IPS DF 6.9 (cell line): ENCODE measurements around the gene AP4E1.
"Not testable (repeated sequence)": the region's sequence is repeated elsewhere in the genome, so short reads cannot be mapped to it uniquely, and the experiment has no call there.

Experiments
- DNase-seq: peaks from one replicate; pipeline ENCODE4 v3.0.0-alpha.2; 2013; ENCODE audit warnings: low read depth, low spot score
- H3K27ac ChIP-seq: one replicate; pipeline ENCODE4 v1.5.1; 2013; ENCODE audit warnings: low read length, control low read depth
- H3K27me3 ChIP-seq: 2 replicates; pipeline ENCODE4 v1.6.1; 2013; ENCODE audit warnings: mild to moderate bottlenecking, low read length; ENCODE audit not compliant: control insufficient read depth, insufficient read depth
- H3K36me3 ChIP-seq: 2 replicates; pipeline ENCODE4 v1.6.1; 2013; ENCODE audit warnings: low read length; ENCODE audit not compliant: control insufficient read depth, insufficient read depth
- H3K4me1 ChIP-seq: 2 replicates; pipeline ENCODE4 v1.6.1; 2013; ENCODE audit warnings: low read length; ENCODE audit not compliant: control insufficient read depth, insufficient read depth
- H3K4me3 ChIP-seq: 2 replicates; pipeline ENCODE4 v1.5.1; 2013; ENCODE audit warnings: mild to moderate bottlenecking, low read length
- H3K9me3 ChIP-seq: 2 replicates; pipeline ENCODE4 v1.6.1; 2013; ENCODE audit warnings: low read length, inconsistent platforms; ENCODE audit not compliant: control insufficient read depth, insufficient read depth
- WGBS: extraction: QIAGEN DNeasy Blood & Tissue Kit; methylation state at CpG from one replicate; pipeline ENCODE4 v1.1.7; 2013; ENCODE audit warnings: mixed read lengths, missing lambda C conversion rate; ENCODE audit not compliant: insufficient read length, insufficient coverage; 5-methylcytosine and 5-hydroxymethylcytosine counted together

The AP4E1 gene

GRCh38 chr15:50943638-50944037 lies 35.2 kb downstream of the AP4E1 start:
- H3K36me3 ChIP-seq, result no peaks in the 10 kb centered on the region
- no peak overlapping the region for H3K4me3 ChIP-seq
- H3K27ac ChIP-seq, result no peak overlapping the region
- no peak for DNase-seq
- no peaks in the 10 kb centered on the region for H3K27me3 ChIP-seq
- H3K9me3 ChIP-seq, result no peaks in the 10 kb centered on the region
- no peaks in the 10 kb centered on the region for H3K4me1 ChIP-seq

DNA sequence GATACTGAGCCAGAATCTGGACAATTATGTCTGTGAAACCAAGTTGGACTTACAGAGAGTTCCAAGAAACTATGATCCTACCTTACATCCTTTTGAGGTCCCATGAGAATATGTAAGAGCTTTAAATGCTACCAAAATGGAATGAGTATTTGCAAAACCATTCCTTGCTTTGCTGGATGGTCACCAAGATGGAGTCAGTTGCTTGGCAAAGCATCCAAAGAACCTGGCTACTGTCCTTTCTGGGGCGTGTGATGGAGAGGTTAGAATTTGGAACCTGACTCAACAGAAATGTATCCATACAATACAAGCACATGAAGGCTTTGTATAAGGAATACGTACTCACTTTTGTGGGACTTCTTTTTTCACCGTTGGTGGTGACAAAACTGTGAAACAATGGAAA lies 36.2 kb downstream of the AP4E1 start:
- no peak overlapping the region for H3K27ac ChIP-seq
- no peaks in the 10 kb centered on the region for H3K36me3 ChIP-seq
- DNase-seq, result no peak
- no peaks in the 10 kb centered on the region for H3K27me3 ChIP-seq
- no peaks in the 10 kb centered on the region for H3K9me3 ChIP-seq
- no peaks in the 10 kb centered on the region for H3K4me1 ChIP-seq
- H3K4me3 ChIP-seq, result no peak overlapping the region
- no CpG with 5 or more reads among the region's 3 CpGs for WGBS

DNA sequence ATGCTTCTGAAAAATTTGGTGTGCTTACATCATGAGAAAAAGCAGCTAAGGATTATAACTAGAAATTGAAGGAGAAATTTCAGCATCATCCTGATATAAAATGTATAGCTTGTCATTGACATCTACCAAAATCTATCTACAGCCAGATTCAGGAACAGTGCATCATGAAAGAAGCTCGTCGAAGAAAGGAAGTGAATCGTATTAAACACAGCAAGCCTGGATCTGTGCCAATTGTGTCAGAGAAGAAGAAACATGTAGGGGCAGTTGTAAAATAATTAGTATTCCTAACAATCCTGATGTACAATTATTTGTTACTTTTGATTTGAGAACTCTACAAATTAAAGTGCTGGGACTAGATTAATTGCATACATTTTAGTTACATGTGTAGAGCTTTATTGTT lies 37.2 kb downstream of the AP4E1 start:
- no peaks in the 10 kb centered on the region for H3K9me3 ChIP-seq
- H3K4me1 ChIP-seq, result no peaks in the 10 kb centered on the region
- H3K27ac ChIP-seq, result no peak overlapping the region
- no peak for DNase-seq
- H3K4me3 ChIP-seq, result no peak overlapping the region
- H3K27me3 ChIP-seq, result no peaks in the 10 kb centered on the region
- WGBS, result no CpG with 5 or more reads among the region's 3 CpGs
- no peaks in the 10 kb centered on the region for H3K36me3 ChIP-seq

DNA sequence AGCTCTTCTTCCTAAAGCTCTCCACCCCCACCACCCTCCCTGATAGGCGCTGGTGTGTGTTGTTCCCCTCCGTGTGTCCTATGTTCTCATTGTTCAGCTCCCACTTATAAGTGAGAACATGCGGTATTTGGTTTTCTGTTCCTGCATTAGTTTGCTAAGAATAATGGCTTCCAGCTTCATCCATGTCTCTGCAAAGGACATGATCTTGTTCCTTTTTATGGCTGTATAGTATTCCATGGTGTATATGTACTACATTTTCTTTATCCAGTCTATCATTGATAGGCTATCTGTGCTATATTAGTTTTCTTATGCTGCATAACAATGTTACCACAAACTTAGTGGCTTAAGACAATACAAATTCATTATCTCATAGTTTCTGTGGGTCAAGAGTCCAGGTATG lies 42.3 kb downstream of the AP4E1 start:
- H3K4me1 ChIP-seq, H3K36me3 ChIP-seq, DNase-seq, H3K9me3 ChIP-seq, H3K27me3 ChIP-seq, H3K27ac ChIP-seq, H3K4me3 ChIP-seq: not testable (repeated sequence)
- no CpG with 5 or more reads among the region's 3 CpGs for WGBS

DNA sequence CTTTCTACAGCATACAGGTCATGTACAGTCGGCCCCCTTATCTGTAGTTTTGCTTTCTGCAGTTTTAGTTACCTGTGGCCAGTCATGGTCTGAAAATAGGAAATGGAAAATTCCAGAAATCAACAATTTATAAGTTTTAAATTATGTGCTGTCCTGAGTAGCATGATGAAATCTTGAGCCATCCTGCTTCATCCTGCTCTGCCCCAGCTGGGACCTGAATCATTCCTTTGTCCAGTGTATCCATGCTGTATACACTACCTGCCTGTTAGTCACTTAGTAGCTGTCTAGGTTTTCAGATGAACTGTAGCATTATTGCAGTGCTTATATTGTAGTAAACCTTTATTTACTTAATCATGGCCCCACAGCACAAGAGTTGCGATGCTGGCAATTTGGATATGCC lies 44.8 kb downstream of the AP4E1 start:
- H3K27me3 ChIP-seq, result no peaks in the 10 kb centered on the region
- H3K4me3 ChIP-seq, result no peak overlapping the region
- H3K9me3 ChIP-seq, result no peaks in the 10 kb centered on the region
- no CpG with 5 or more reads among the region's 2 CpGs for WGBS
- no peak for DNase-seq
- H3K36me3 ChIP-seq, result peaks cover 3% of the 10 kb centered on the region; the same call in 1 of the 2 replicates
- H3K27ac ChIP-seq, result no peak overlapping the region
- no peaks in the 10 kb centered on the region for H3K4me1 ChIP-seq

DNA sequence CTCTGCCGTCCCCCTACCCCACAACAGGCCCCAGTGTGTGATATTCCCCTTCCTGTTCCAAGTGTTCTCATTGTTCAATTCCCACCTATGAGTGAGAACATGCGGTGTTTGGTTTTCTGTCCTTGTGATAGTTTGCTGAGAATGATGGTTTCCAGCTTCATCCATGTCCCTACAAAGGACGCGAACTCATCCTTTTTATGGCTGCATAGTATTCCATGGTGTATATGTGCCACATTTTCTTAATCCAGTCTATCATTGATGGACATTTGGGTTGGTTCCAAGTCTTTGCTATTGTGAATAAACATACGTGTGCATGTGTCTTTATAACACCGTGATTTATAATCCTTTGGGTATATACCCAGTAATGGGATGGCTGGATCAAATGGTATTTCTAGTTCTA lies 46.4 kb downstream of the AP4E1 start:
- WGBS, result no CpG with 5 or more reads among the region's 6 CpGs
- H3K9me3 ChIP-seq, H3K4me3 ChIP-seq, DNase-seq, H3K27me3 ChIP-seq, H3K4me1 ChIP-seq, H3K27ac ChIP-seq, H3K36me3 ChIP-seq: not testable (repeated sequence)

DNA sequence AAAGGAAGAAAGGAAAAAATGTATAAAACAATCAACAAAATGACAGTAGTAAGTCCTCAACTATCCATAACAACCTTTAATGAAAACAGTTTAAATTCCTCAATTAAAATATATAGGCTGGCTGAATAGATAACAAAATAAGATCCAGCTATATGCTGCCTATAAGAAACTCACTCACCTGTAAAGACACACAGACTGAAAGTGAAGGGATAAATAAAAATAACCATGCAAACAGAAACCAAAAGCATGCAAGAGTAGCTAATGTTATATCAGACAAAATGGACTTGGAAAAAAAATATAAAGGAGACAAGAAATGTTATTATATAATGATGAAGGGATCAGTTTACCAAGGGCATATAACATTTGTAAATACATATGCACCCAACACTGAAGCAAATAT lies 51.2 kb downstream of the AP4E1 start:
- no peaks in the 10 kb centered on the region for H3K36me3 ChIP-seq
- no peak overlapping the region for H3K4me3 ChIP-seq
- no peaks in the 10 kb centered on the region for H3K9me3 ChIP-seq

GRCh38 chr15:50964075-50964474 lies 55.6 kb downstream of the AP4E1 start:
- H3K4me1 ChIP-seq, result no peaks in the 10 kb centered on the region
- H3K27ac ChIP-seq, result no peak overlapping the region
- no peaks in the 10 kb centered on the region for H3K36me3 ChIP-seq
- no peak overlapping the region for H3K4me3 ChIP-seq
- no peak for DNase-seq
- no peaks in the 10 kb centered on the region for H3K27me3 ChIP-seq
- no peaks in the 10 kb centered on the region for H3K9me3 ChIP-seq

More for the DNA sequence above, 51.2 kb downstream of the AP4E1 start:
- Histone ChIP-seq H3K4me1 (no peaks in the 10 kb centered on the region), H3K27ac (no peak overlapping the region), H3K27me3 (no peaks in the 10 kb centered on the region)
- DNase-seq, result no peak

DNA sequence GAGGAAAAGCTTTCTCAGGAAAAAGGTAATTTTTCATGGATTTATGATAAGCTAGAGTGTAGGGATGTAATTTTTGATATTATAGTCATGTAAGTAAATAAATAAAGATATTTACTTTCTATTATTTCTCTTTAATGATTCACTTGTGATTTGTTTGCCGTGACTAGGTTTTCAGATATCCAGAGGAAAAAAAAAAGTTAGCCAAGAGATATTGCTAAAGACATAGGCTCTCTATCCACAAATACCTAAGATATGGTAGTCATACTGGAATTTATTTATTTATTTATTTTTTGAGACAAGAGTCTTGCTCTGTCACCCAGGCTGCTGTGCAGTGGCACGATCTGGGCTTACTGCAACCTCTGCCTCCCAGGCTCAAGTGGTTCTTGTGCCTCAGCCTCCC lies 59.9 kb downstream of the AP4E1 start:
- H3K27me3 ChIP-seq, result no peaks in the 10 kb centered on the region
- no peaks in the 10 kb centered on the region for H3K4me1 ChIP-seq
- DNase-seq, result no peak
- no CpG with 5 or more reads among the region's 2 CpGs for WGBS
- H3K27ac ChIP-seq, result no peak overlapping the region
- H3K4me3 ChIP-seq, result no peak overlapping the region
- H3K36me3 ChIP-seq, result no peaks in the 10 kb centered on the region
- no peaks in the 10 kb centered on the region for H3K9me3 ChIP-seq

- H3K4me1 ChIP-seq, result no peaks in the 10 kb centered on the region
- no peaks in the 10 kb centered on the region for H3K27me3 ChIP-seq
- WGBS, result no CpG with 5 or more reads among the region's 2 CpGs
- H3K36me3 ChIP-seq, result no peaks in the 10 kb centered on the region
- no peak for DNase-seq
- H3K27ac ChIP-seq, result no peak overlapping the region
- H3K4me3 ChIP-seq, result no peak overlapping the region
- H3K9me3 ChIP-seq, result no peaks in the 10 kb centered on the region
Measured at GRCh38 chr15:50970524-50970923, 62.0 kb downstream of the AP4E1 start.

DNA sequence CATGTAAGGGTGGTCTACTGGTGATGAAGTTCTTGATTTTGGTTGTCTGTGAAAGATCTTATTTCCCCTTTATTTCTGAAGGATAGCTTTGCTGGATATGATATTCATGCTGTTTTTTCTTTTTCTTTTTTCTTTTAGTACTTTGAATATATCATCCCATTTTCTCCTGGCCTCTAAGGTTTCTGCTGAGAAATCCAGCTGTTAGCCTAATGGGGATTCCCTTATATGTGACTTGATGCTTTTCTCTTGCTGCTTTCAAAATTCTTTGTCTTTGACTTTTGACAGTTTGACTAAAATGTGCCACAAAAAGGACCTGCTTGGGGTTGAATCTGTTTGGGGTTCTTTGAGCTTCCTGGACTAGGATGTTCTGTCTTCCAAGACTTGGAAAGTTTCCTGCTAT lies 62.6 kb downstream of the AP4E1 start:
- H3K27me3 ChIP-seq, result no peaks in the 10 kb centered on the region
- H3K36me3 ChIP-seq, result no peaks in the 10 kb centered on the region
- no peak overlapping the region for H3K4me3 ChIP-seq

DNA sequence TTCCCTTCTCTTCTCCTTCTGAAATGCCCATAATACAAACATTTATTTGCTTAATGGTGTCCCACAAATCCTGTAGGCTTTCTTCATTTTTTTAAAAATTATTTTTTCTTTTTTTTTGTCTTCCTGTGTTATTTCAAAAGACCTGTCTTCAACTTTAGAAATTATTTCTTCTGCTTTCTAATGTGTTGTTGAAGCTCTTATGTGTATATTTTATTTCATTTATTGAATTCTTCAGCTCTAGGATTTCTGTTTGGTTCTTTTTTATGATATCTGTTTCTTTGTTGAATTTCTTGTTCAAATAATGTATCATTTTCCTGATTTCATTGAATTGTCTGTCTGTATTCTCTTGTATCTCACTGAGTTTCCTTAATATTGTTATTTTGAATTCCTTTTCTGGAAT lies 63.1 kb downstream of the AP4E1 start:
- no peaks in the 10 kb centered on the region for H3K9me3 ChIP-seq
- H3K27me3 ChIP-seq, result no peaks in the 10 kb centered on the region
- H3K27ac ChIP-seq, result no peak overlapping the region
- no peaks in the 10 kb centered on the region for H3K36me3 ChIP-seq
- no peaks in the 10 kb centered on the region for H3K4me1 ChIP-seq
- no peak overlapping the region for H3K4me3 ChIP-seq
- no peak for DNase-seq

More for the DNA sequence above, 62.6 kb downstream of the AP4E1 start:
- Histone ChIP-seq H3K27ac (no peak overlapping the region), H3K9me3 (no peaks in the 10 kb centered on the region), H3K4me1 (no peaks in the 10 kb centered on the region)
- DNase-seq, result no peak
